Stimulated activated CD4-positive, alpha-beta T cell treated with anti-CD3 and anti-CD28 coated beads, Interleukin-4, amount 100 ng/mL, for 48 hours (primary cell): ENCODE data around the gene CRK.
"Not testable (repeated sequence)": the region's sequence is repeated elsewhere in the genome, so short reads cannot be mapped to it uniquely, and the experiment has no call there.

Source experiments
- DNase-seq, 2 donors: peaks; one replicate each; pipeline ENCODE4 v3.0.0-alpha.2; 2020; ENCODE audit warnings: low read depth in 2 of 2

Gene CRK

GRCh38 chr17:1423456-1424135 is 32.4 kb downstream of the CRK start:
- DNase-seq, result no peak

GRCh38 chr17:1422885-1423284 is 33.1 kb downstream of the CRK start:
- no peak for DNase-seq

GRCh38 chr17:1421470-1421869 is 34.6 kb downstream of the CRK start:
- no peak for DNase-seq

- no peak for DNase-seq
Measured at GRCh38 chr17:1420981-1421380, 35.1 kb downstream of the CRK start.

GRCh38 chr17:1420163-1420562 is 35.9 kb downstream of the CRK start:
- DNase-seq, result no peak

GRCh38 chr17:1418476-1418875 is 37.6 kb downstream of the CRK start:
- not testable (repeated sequence) for DNase-seq

- DNase-seq, result no peak
Measured at GRCh38 chr17:1416414-1416813, 39.6 kb downstream of the CRK start.

GRCh38 chr17:1414634-1415033 is 41.4 kb downstream of the CRK start:
- DNase-seq, result no peak

GRCh38 chr17:1414001-1414574 is 41.9 kb downstream of the CRK start:
- DNase-seq, result no peak

GRCh38 chr17:1413281-1413791 is 42.7 kb downstream of the CRK start:
- DNase-seq, result no peak

- DNase-seq, result no peak
Measured at GRCh38 chr17:1412185-1413110, 43.6 kb downstream of the CRK start.

- DNase-seq, result no peak
Measured at GRCh38 chr17:1402262-1402586, 53.8 kb downstream of the CRK start.

- peak; percentile 96 to 97 for DNase-seq
Measured at GRCh38 chr17:1399679-1400512, 56.1 kb downstream of the CRK start, which contains the start of gene YWHAE. YWHAE (minus strand) TSS chr17:1400222; CDS start chr17:1400110, 112 bp downstream.

- DNase-seq, result peak; percentile 12 to 50
Measured at GRCh38 chr17:1398931-1399678, 56.9 kb downstream of the CRK start.

GRCh38 chr17:1398028-1398427 is 58.0 kb downstream of the CRK start:
- DNase-seq, result no peak

GRCh38 chr17:1395876-1396665 is 60.0 kb downstream of the CRK start:
- not testable (repeated sequence) for DNase-seq

- DNase-seq, result no peak
Measured at GRCh38 chr17:1391577-1391976, 64.5 kb downstream of the CRK start.

GRCh38 chr17:1390432-1391367 is 65.3 kb downstream of the CRK start:
- DNase-seq, result no peak
